ENCODE measurements around the gene DNHD1.

DNHD1 gene

GRCh38 chr11:6568191-6568918, 71.3 kb downstream of the DNHD1 start:
- no peaks in the 10 kb centered on the region for H3K9me3 ChIP-seq (ENCODE audit: insufficient read depth, low read length)
- no peak overlapping the region for H3K9ac ChIP-seq (ENCODE audit: low read length)

GRCh38 chr11:6569706-6570105, 72.6 kb downstream of the DNHD1 start:
- TF ChIP-seq CTCF (IDR thresholded peaks at IDR 0.05; ENCODE audit: insufficient read depth, low read length, poor library complexity, severe bottlenecking) (no peak), EZH2phosphoT487 (conservative IDR thresholded peaks at IDR 0.05; ENCODE audit: low read length) (no peak)
- Histone ChIP-seq H3K36me3 (ENCODE audit: low read length) (no peaks in the 10 kb centered on the region), H3K9ac (ENCODE audit: low read length) (no peak overlapping the region), H3K4me2 (ENCODE audit: low read depth, low read length, poor library complexity, severe bottlenecking) (no peak overlapping the region), H3K9me2 (replicated peaks; ENCODE audit: insufficient read depth, low read length) (no peaks in the 10 kb centered on the region), H3K9me3 (ENCODE audit: insufficient read depth, low read length) (no peaks in the 10 kb centered on the region), H3K79me2 (ENCODE audit: insufficient read depth, low read length) (no peaks in the 10 kb centered on the region), H3K27ac (ENCODE audit: low read depth, low read length) (no peak overlapping the region), H3F3A (ENCODE audit: insufficient read depth) (no peaks in the 10 kb centered on the region), H3K4me3 (ENCODE audit: insufficient read depth, low read length, poor library complexity, severe bottlenecking) (no peak overlapping the region), H2AFZ (ENCODE audit: low read depth, low read length, severe bottlenecking) (no peak overlapping the region), H4K20me1 (ENCODE audit: low read depth, low read length) (no peaks in the 10 kb centered on the region), H3K27me3 (ENCODE audit: low read length) (no peaks in the 10 kb centered on the region)

More at GRCh38 chr11:6568191-6568918, 71.3 kb downstream of the DNHD1 start:
- H3K36me3 ChIP-seq (ENCODE audit: low read length), result no peaks in the 10 kb centered on the region
- H3K4me2 ChIP-seq (ENCODE audit: low read depth, low read length, poor library complexity, severe bottlenecking), result no peak overlapping the region
- H4K20me1 ChIP-seq (ENCODE audit: low read depth, low read length), result no peaks in the 10 kb centered on the region
- no peak overlapping the region for H3K27ac ChIP-seq (ENCODE audit: low read depth, low read length)
- no peaks in the 10 kb centered on the region for H3K79me2 ChIP-seq (ENCODE audit: insufficient read depth, low read length)
- no peaks in the 10 kb centered on the region for H3F3A ChIP-seq (ENCODE audit: insufficient read depth)
- no peaks in the 10 kb centered on the region for H3K27me3 ChIP-seq (ENCODE audit: low read length)
- no peak overlapping the region for H3K4me3 ChIP-seq (ENCODE audit: insufficient read depth, low read length, poor library complexity, severe bottlenecking)
- no peak overlapping the region for H2AFZ ChIP-seq (ENCODE audit: low read depth, low read length, severe bottlenecking)
- no peaks in the 10 kb centered on the region for H3K9me2 ChIP-seq (replicated peaks; ENCODE audit: insufficient read depth, low read length)
- TF ChIP-seq CTCF (IDR thresholded peaks at IDR 0.05; ENCODE audit: insufficient read depth, low read length, poor library complexity, severe bottlenecking), result no peak
- TF ChIP-seq EZH2phosphoT487 (conservative IDR thresholded peaks at IDR 0.05; ENCODE audit: low read length), result no peak

GRCh38 chr11:6570691-6571427, 73.8 kb downstream of the DNHD1 start:
- no peak overlapping the region for H3K9ac ChIP-seq (ENCODE audit: low read length)
- no peaks in the 10 kb centered on the region for H3K36me3 ChIP-seq (ENCODE audit: low read length)
- TF ChIP-seq CTCF (IDR thresholded peaks at IDR 0.05; ENCODE audit: insufficient read depth, low read length, poor library complexity, severe bottlenecking) (no peak), EZH2phosphoT487 (conservative IDR thresholded peaks at IDR 0.05; ENCODE audit: low read length) (no peak)
- no peaks in the 10 kb centered on the region for H3K79me2 ChIP-seq (ENCODE audit: insufficient read depth, low read length)
- no peak overlapping the region for H3K27ac ChIP-seq (ENCODE audit: low read depth, low read length)
- no peak overlapping the region for H3K4me3 ChIP-seq (ENCODE audit: insufficient read depth, low read length, poor library complexity, severe bottlenecking)
- H2AFZ ChIP-seq (ENCODE audit: low read depth, low read length, severe bottlenecking), result no peak overlapping the region
- no peaks in the 10 kb centered on the region for H3K9me3 ChIP-seq (ENCODE audit: insufficient read depth, low read length)
- H3K9me2 ChIP-seq (replicated peaks; ENCODE audit: insufficient read depth, low read length), result no peaks in the 10 kb centered on the region
- no peaks in the 10 kb centered on the region for H3K27me3 ChIP-seq (ENCODE audit: low read length)
- H3F3A ChIP-seq (ENCODE audit: insufficient read depth), result no peaks in the 10 kb centered on the region
- H3K4me2 ChIP-seq (ENCODE audit: low read depth, low read length, poor library complexity, severe bottlenecking), result no peak overlapping the region
- no peaks in the 10 kb centered on the region for H4K20me1 ChIP-seq (ENCODE audit: low read depth, low read length)

All from SU-DHL-6 (cell line).